HEK293T (cell line): ENCODE results near the gene MAML1.

Source experiments
- CTCF ChIA-PET: fragments of 350-600 bp; formaldehyde crosslinking; extraction: SDS; loops from one replicate; lab custom pipeline; 2021; ENCODE audit warnings: antibody characterized with exemption, inconsistent platforms; lab: Yijun Ruan, JAX
- POLR2A ChIA-PET: fragments of 350-600 bp; formaldehyde crosslinking; extraction: SDS; loops from one replicate; lab custom pipeline; 2020; ENCODE audit warnings: antibody characterized with exemption, inconsistent platforms; lab: Yijun Ruan, JAX
- DNase-seq: peaks from one replicate; pipeline ENCODE4 v3.0.0; 2012; ENCODE audit warnings: mixed read lengths; ENCODE audit errors: extremely low spot score
- ARNT ChIP-seq: fragments of 450-650 bp; IDR thresholded peaks from 2 replicates; pipeline ENCODE4 v1.6.1; 2017; ENCODE audit warnings: mild to moderate bottlenecking
- CTBP1 ChIP-seq: fragments of 450-650 bp; IDR thresholded peaks from 2 replicates; pipeline ENCODE4 v1.6.1; 2016; ENCODE audit warnings: borderline replicate concordance
- ELF4 ChIP-seq: fragments of 450-650 bp; IDR thresholded peaks from 2 replicates; pipeline ENCODE4 v1.6.1; 2017; ENCODE audit warnings: antibody characterized with exemption
- FOXA1 ChIP-seq: fragments of 450-650 bp; IDR thresholded peaks from 2 replicates; pipeline ENCODE4 v1.6.1; 2016; ENCODE audit warnings: mild to moderate bottlenecking
- FOXK2 ChIP-seq: fragments of 450-650 bp; IDR thresholded peaks from 2 replicates; pipeline ENCODE4 v1.6.1; 2016; ENCODE audit warnings: mild to moderate bottlenecking
- FOXM1 ChIP-seq: fragments of 450-650 bp; IDR thresholded peaks from 2 replicates; pipeline ENCODE4 v1.6.1; 2017; ENCODE audit warnings: mild to moderate bottlenecking, borderline replicate concordance
- HDGF ChIP-seq: fragments of 450-650 bp; IDR thresholded peaks from 2 replicates; pipeline ENCODE4 v1.6.1; 2017; ENCODE audit warnings: antibody characterized with exemption, borderline replicate concordance
- L3MBTL2 ChIP-seq: fragments of 450-650 bp; conservative IDR thresholded peaks from 2 replicates; pipeline ENCODE4 v1.6.1; 2016; ENCODE audit warnings: mild to moderate bottlenecking
- LEF1 ChIP-seq: fragments of 450-650 bp; IDR thresholded peaks from 2 replicates; pipeline ENCODE4 v1.6.1; 2017; ENCODE audit warnings: mild to moderate bottlenecking, borderline replicate concordance
- NFRKB ChIP-seq: fragments of 450-650 bp; IDR thresholded peaks from 2 replicates; pipeline ENCODE4 v1.6.1; 2016; ENCODE audit warnings: mild to moderate bottlenecking, moderate library complexity
- SP1 ChIP-seq: fragments of 450-650 bp; IDR thresholded peaks from 2 replicates; pipeline ENCODE4 v1.6.1; 2017
- SUZ12 ChIP-seq: fragments of 450-650 bp; IDR thresholded peaks from 2 replicates; pipeline ENCODE4 v1.6.1; 2016; ENCODE audit warnings: mild to moderate bottlenecking
- TARDBP ChIP-seq: fragments of 450-650 bp; IDR thresholded peaks from 2 replicates; pipeline ENCODE4 v1.6.1; 2016
- ZNF384 ChIP-seq: fragments of 450-650 bp; IDR thresholded peaks from 2 replicates; pipeline ENCODE4 v1.6.1; 2016
- TF ChIP-seq, protein P1 (sequence below): fragments of 450-650 bp; IDR thresholded peaks from 2 replicates; pipeline ENCODE4 v1.6.1; 2016

MAML1 gene

DNA sequence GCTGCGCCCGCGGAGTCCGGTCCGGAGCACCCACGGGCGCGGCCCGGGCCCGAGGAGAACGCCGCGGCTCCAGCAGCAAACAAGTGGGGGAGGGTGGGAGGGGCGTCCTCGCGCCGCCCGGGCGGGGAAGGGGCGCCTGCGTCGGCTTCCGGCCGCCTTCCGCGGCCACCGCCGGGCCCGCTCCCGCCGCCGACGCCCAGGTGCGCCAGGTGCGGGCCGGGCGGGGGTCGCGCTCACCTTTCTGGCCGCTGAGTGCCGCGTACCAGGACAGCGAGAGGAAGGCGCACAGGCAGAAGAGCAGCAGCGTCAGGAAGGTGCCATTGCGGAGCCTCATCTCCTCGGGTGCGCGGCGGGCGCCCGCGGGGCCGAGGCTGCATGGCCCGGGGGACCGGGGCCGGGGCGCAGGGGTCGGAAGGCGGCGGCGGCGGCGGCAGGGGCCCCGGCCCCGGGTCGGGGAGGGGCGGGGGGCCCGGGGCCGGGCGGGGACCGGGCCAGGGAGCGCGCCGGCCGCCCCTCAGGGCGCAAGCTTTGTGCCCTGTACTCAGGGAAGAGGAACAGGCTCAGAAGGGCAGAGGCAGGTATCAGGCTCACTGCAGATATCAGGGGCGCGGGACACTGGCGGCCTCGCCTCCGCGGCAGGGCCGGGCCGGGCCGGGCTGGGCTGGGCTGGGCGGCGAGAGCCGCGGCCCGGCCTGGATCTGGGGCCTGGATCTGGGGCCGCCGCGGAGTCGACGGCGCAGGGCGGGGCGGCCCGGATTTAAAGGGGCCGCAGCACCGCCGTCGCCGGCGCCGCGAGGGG lies 73.8 kb downstream of the MAML1 start, which contains the start of gene MGAT4B:
MGAT4B (minus strand) TSS at position 617 of the 799 bp plus-strand sequence; CDS start at position 334, 283 bp downstream.
- CTCF ChIA-PET = interaction anchor here (0.6 kb wide), 1 partner anchor 216 kb away, joined by 3 read pairs; no protein-coding TSS in a partner anchor
- POLR2A ChIA-PET = interaction anchor here (1.2 to 1.6 kb wide), 3 partner anchors 14 to 183 kb away, joined by 3 to 5 read pairs (median 3); partner anchors contain the start of genes HNRNPH1 and SQSTM1
- peak; percentile 97 for TF ChIP-seq FOXM1
- TF ChIP-seq SUZ12 = no peak
- TF ChIP-seq ARNT = peak; percentile 54; the same call in 1 of the 2 replicates
- DNase-seq = peak; percentile 84

DNA sequence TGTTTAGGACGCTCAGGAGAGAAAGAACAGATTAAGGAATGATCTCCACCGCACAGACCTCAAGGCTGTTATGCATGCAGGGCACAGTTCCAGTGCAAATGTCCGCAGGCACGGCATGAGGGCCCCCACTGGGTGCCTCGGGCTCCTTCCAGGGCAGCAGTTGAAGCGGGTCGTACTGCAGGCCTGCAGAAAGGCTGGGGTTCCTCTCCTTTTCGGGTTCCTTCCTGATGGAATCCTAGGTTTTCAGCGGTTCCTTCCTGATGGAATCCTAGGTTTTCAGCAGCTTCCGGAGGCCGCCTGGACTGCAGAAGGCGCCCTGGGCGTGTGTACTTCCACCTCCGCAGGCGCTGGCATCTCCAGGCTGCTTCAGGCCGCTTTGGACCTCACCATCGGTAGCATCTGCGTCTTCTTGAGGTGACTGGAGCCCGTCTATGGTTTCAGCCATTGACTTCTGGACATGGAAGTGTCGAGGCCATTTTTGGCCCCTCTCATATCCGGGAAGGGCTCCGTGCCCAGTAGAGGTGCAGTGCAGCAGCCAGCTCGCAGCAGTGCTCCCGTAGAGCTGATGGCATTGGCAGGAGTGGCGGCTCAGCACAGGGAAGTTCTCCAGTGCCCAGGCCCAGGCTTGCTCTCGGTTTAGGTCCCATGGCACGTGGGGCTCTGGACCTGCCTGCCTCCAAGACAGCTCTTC lies 79.7 kb downstream of the MAML1 start:
- CTCF ChIA-PET = no interaction called here

DNA sequence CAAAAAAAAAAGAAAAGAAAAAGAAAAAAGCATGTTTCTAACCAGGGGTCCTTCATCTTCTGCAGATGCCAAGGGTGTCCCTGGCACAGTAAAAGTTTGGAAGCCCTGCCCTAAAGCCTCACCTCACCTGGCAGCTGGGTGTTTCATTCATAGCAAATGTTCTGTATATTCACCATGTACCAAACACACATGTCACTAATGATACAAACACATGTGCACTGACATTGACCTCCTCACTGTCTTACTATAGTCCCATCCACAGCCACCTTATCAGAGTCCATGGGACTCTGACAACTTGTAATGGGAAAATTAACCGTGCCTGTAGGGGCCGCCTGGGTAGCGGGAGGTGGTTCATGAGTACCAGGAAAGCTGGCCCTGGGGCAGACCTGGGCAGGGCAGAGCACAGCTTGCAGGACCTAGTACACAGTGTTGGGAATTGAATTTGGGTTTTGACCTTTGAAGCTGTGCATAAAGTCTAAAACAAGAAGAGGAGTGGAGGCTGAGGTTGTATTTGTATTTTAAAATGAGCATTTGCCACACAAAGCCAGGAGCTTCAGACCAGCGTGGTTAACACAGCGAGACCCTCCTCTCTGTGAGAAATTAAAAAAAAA lies 80.5 kb downstream of the MAML1 start:
- CTCF ChIA-PET = interaction anchor here (0.7 kb wide), 1 partner anchor 55 kb away, joined by 3 read pairs; no protein-coding TSS in a partner anchor
- DNase-seq = no peak
- TF ChIP-seq SUZ12 = no peak
- TF ChIP-seq ZNF384 = no peak
- TF ChIP-seq NFRKB = no peak
- TF ChIP-seq FOXM1 = no peak
- POLR2A ChIA-PET = interaction anchor here (1.2 kb wide), 1 partner anchor 11 kb away, joined by 3 read pairs; no protein-coding TSS in a partner anchor

More for the DNA sequence above, 79.7 kb downstream of the MAML1 start:
- DNase-seq = no peak
- POLR2A ChIA-PET = interaction anchor here (1.4 kb wide), 1 partner anchor 15 kb away, joined by 3 read pairs; no protein-coding TSS in a partner anchor
- no peak for TF ChIP-seq CTBP1
- no peak for TF ChIP-seq NFRKB
- no peak for TF ChIP-seq SP1
- TF ChIP-seq LEF1 = no peak

DNA sequence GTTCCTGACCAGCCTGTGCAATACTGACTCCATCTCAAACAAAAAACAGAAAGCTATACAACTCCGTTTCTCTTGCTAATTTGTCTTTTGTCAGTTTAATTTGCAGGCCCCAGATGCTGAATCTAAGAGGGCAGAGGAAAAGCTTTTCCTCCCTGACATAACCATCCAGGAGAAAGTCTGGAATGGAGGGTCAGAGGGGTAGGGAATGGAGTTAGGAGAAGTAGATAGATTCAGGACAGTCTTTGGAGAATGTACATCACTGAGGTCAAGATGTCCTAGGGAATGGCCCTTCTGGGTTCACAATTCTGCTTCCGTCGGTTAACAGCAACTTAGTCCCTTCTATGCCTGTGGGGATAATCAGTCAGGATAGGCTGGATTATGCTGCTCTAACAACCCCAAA lies 81.5 kb downstream of the MAML1 start:
- TF ChIP-seq ARNT (no peak), FOXA1 (no peak), FOXM1 (no peak), SUZ12 (no peak), HDGF (no peak), TARDBP (no peak), SP1 (no peak), ZNF384 (no peak), L3MBTL2 (no peak), CTBP1 (no peak), FOXK2 (no peak), ELF4 (no peak), NFRKB (no peak), LEF1 (no peak)
- no peak for DNase-seq
- POLR2A ChIA-PET = interaction anchor here (0.6 kb wide), 1 partner anchor 18 kb away, joined by 3 read pairs; no protein-coding TSS in a partner anchor
- CTCF ChIA-PET = interaction anchor here (0.7 kb wide), 1 partner anchor 54 kb away, joined by 3 read pairs; no protein-coding TSS in a partner anchor

DNA sequence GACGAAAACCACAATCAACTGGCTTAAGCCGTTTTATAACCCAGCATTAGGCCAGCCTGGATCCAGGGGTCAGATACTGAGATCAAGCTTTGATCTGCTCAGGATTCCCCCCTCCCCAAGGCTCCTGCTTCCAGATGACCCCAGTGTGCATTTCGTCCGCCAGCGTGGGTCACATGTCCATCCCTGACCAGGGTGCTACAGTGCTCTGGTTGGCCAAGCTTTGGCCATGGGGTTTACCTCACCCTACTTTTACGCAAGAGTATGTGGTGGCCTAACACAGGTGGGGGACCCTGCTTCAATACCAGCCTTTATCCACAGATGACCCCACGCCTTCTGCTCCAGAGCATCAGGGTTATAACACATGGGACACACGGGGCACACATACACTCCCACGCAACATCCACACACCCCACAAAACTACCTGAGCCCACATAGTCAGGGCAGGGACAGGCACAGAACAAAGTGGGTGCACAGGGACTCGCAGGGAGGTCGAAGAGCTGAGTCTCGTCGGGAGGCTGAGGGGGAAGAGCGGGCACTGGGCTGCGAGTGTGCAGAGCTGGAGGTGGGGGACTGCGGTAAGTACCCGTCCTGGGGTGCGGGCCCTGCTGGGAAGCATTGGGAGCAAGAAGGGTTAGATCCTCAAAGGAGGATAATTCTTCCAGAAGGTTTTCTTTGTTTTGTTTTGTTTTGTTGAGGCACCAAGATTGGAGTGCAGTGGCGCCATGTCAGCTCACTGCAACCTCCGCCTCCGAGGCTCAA lies 83.0 kb downstream of the MAML1 start:
- no peak for TF ChIP-seq NFRKB
- no peak for TF ChIP-seq L3MBTL2
- TF ChIP-seq FOXA1 = no peak
- no peak for TF ChIP-seq ELF4
- DNase-seq = no peak
- ChIA-PET POLR2A (no interaction called here), CTCF (no interaction called here)

DNA sequence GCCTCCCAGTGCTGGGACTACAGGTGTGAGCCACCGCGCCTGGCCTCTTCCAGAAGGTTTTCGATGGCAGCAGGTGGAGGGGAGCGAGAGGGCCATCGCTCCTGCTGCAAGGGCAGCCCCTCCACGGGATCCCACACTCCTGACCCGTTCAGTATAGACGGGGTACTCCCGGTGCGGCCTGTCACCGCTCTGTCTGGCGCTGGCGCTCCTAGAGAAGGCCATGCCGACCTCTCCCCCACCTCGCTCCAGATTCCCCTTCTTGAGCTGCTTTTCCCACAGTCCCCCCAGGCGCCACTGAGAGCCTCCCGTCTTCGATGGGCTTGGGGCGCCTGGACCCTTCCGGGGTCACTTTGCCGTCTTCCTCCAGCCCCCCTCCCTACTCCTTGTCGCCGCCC lies 83.8 kb downstream of the MAML1 start:
- ChIA-PET POLR2A (no interaction called here), CTCF (no interaction called here)
- TF ChIP-seq SUZ12 (no peak), LEF1 (no peak)
- DNase-seq = no peak

DNA sequence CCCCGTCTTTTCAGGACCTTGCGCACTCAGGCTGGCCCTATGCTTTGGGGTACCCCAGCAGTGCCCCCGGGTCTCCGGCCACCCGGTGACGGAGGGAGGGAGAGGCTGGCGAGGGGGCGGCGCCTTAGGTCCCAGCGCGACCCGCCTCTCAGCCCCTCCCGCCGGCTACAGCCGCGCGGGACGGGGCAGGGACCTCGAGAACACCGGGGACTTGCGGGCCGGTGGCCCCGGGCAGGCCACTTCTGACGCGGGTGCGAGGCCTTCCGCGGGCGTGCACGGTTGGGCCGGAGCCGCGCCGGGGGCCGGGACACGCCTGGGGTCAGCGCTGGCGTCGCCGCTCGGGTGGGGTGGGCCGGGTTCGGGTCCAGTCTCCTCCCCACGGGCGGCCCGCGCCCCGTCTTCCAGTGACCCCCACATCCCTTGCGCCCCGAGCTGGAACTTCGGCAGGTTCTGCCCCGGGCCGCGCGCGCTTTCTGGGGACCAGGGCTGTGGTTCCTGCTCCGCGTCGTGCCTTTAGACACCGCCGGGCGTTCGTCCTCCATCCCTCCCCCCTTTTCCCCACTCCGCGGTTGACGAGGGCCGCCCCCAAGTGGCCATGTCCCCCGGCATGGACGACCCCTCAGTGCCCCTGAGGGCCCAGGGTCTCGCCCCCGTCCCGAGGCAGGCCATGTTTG lies 84.3 kb downstream of the MAML1 start:
- ChIA-PET CTCF (no interaction called here), POLR2A (no interaction called here)
- DNase-seq = no peak
- TF ChIP-seq LEF1 = no peak
- TF ChIP-seq SP1 = no peak
- TF ChIP-seq, protein P1, sequence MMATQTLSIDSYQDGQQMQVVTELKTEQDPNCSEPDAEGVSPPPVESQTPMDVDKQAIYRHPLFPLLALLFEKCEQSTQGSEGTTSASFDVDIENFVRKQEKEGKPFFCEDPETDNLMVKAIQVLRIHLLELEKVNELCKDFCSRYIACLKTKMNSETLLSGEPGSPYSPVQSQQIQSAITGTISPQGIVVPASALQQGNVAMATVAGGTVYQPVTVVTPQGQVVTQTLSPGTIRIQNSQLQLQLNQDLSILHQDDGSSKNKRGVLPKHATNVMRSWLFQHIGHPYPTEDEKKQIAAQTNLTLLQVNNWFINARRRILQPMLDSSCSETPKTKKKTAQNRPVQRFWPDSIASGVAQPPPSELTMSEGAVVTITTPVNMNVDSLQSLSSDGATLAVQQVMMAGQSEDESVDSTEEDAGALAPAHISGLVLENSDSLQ = no peak
- no peak for TF ChIP-seq FOXK2
- TF ChIP-seq ZNF384 = no peak
- no peak for TF ChIP-seq TARDBP
- TF ChIP-seq HDGF = no peak
- no peak for TF ChIP-seq L3MBTL2
- TF ChIP-seq ARNT = no peak
- TF ChIP-seq FOXM1 = no peak
- TF ChIP-seq SUZ12 = no peak
- TF ChIP-seq ELF4 = no peak
